Central memory CD8-positive, alpha-beta T cell (primary cell): ENCODE measurements around the gene SEC11A.
"Not testable (repeated sequence)": the region's sequence is repeated elsewhere in the genome, so short reads cannot be mapped to it uniquely, and the experiment has no call there.

Experiments
- ATAC-seq: fragments of 150-1000 bp; cut with Tn5 transposase; replicated peaks from 2 replicates; pipeline ENCODE4 v1.10.0; 2022; ENCODE audit warnings: mild to moderate bottlenecking, moderate FRiP score, moderate number of reproducible peaks; ENCODE audit not compliant: poor library complexity, severe bottlenecking; ENCODE audit errors: extremely low read depth
- DNase-seq, 2 donors: peaks; one replicate each; pipeline ENCODE4 v3.0.0; 2021; ENCODE audit warnings: low spot score in 2 of 2
- H3K27ac Mint-ChIP-seq: one replicate; pipeline ENCODE4 v1.8.0; 2022; ENCODE audit warnings: low read depth, mild to moderate bottlenecking, moderate library complexity, mixed read lengths
- H3K27me3 Mint-ChIP-seq: one replicate; pipeline ENCODE4 v1.8.0; 2022; ENCODE audit warnings: mixed read lengths
- H3K36me3 Mint-ChIP-seq: one replicate; pipeline ENCODE4 v1.8.0; 2022; ENCODE audit warnings: mild to moderate bottlenecking, moderate library complexity, mixed read lengths; ENCODE audit not compliant: insufficient read depth
- H3K4me1 Mint-ChIP-seq: one replicate; pipeline ENCODE4 v1.8.0; 2022; ENCODE audit warnings: mixed read lengths
- H3K4me3 Mint-ChIP-seq: one replicate; pipeline ENCODE4 v1.8.0; 2022; ENCODE audit warnings: mild to moderate bottlenecking, moderate library complexity, mixed read lengths
- H3K9me3 Mint-ChIP-seq: one replicate; pipeline ENCODE4 v1.8.0; 2022; ENCODE audit warnings: mixed read lengths

The SEC11A gene

DNA sequence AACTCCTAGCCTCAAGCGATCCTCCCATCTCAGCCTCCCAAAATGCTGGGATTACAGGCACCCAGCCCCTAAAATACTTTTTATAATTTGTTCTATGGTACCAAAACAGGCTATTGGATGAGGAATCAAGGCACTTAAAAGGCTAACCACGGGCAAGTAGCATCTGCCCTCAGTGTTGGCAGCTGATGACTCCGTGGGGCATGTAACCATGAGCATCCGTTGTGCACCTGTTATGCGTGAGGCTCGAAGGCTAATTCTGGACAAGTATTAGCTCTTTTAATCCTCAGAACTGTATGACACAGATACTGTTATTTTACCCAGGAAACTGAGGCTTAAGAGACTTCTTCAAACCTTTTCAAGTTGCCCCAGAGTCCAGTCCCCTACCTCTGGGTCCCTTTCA is 72.1 kb downstream of the SEC11A start:
- Mint-ChIP-seq H3K4me3 (no peak overlapping the region), H3K27ac (no peak overlapping the region), H3K36me3 (peaks cover 66% of the 10 kb centered on the region), H3K4me1 (peaks cover 15% of the 10 kb centered on the region), H3K27me3 (no peaks in the 10 kb centered on the region), H3K9me3 (no peaks in the 10 kb centered on the region)
- ATAC-seq (no peak), DNase-seq (no peak)

DNA sequence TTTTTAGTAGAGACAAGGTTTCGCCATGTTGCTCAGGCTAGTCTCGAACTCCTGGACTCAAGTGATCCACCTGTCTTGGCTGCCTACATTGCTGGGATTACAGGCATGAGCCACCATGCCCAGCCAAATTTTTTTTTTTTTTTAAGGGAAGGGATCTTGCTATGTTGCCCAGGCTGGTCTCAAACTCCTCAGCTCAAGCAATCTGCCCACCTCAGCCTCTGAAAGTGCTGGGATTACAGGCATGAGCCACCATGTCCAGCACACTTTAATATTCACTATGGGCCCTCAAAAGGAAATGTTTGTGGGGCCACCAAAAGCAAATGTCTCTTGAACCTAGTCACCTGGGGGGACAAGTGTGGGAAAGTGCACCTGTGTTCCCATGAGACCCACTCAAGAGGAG is 73.3 kb downstream of the SEC11A start:
- not testable (repeated sequence) for H3K4me1 Mint-ChIP-seq, H3K4me3 Mint-ChIP-seq, H3K27ac Mint-ChIP-seq, ATAC-seq, H3K9me3 Mint-ChIP-seq, H3K27me3 Mint-ChIP-seq, DNase-seq
- H3K36me3 Mint-ChIP-seq: peaks cover 66% of the 10 kb centered on the region

DNA sequence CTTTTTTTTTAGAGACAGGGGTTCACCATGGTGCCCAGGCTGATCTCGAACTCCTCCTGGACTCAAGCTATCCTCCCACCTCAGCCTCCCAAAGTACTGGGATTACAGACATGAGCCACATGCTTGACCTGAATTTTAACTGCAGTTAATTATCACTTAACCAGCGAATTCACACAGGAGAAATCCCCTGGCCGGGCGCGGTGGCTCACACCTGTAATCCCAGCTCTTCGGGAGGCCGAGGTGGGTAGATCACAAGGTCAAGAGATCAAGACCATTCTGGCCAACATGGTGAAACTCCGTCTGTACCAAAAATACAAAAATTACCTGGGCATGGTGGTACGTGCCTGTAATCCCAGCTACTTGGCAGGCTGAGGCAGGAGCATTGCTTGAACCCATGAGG is 74.1 kb downstream of the SEC11A start:
- H3K27me3 Mint-ChIP-seq, H3K4me3 Mint-ChIP-seq, DNase-seq, H3K27ac Mint-ChIP-seq, H3K9me3 Mint-ChIP-seq, ATAC-seq, H3K4me1 Mint-ChIP-seq: not testable (repeated sequence)
- peaks cover 64% of the 10 kb centered on the region for H3K36me3 Mint-ChIP-seq

DNA sequence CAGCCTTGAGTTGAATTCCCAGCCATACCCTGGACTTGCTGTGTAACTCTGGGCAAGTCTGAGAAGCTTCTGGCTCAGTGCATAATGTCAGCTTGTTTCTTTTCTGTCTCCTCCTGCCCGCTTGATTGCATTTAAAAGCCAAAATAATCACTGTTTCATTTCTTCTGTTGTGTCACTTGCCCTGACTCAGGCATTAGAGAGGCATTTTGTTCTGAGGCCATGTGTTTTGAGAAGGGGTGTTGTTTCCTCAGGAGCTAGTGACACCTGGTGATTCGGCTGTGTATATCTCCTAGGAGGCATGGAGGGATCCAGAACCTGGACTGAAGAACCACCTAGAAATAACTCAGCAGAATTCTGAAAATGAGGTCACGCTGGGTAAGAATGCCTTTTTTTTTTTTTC is 77.8 kb downstream of the SEC11A start:
- H3K4me1 Mint-ChIP-seq: peaks cover 24% of the 10 kb centered on the region
- H3K4me3 Mint-ChIP-seq: no peak overlapping the region
- H3K27me3 Mint-ChIP-seq: no peaks in the 10 kb centered on the region
- no peaks in the 10 kb centered on the region for H3K9me3 Mint-ChIP-seq
- DNase-seq (no peak), ATAC-seq (no peak)
- H3K36me3 Mint-ChIP-seq: peaks cover 59% of the 10 kb centered on the region
- peak overlapping the region; percentile 10 for H3K27ac Mint-ChIP-seq

DNA sequence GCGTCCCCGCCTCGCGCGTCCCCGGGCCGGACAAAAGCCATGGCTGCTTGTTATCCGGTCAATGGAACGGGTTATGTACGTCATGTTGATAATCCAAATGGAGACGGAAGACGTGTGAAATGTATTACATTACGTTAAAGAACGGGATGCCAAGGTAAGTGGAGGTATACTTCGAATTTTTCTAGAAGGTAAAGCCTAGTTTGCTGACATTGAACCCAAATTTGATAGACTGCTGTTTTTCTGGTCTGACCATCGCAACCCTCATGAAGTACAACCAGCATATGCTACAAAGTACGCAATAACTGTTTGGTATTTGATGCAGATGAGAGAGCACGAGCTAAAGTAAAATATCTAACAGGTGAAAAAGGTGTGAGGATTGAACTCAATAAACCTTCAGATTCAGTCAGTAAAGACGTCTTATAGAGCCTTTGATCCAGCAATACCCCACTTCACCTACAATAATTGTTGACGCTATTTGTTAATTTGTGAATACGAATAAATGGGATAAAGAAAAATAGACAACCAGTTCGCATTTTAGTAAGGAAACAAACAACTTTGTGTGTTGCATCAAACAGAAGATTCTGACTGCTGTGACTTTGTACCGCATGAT is 81.6 kb downstream of the SEC11A start:
- ATAC-seq: no peak
- peaks cover 41% of the 10 kb centered on the region for H3K36me3 Mint-ChIP-seq

DNA sequence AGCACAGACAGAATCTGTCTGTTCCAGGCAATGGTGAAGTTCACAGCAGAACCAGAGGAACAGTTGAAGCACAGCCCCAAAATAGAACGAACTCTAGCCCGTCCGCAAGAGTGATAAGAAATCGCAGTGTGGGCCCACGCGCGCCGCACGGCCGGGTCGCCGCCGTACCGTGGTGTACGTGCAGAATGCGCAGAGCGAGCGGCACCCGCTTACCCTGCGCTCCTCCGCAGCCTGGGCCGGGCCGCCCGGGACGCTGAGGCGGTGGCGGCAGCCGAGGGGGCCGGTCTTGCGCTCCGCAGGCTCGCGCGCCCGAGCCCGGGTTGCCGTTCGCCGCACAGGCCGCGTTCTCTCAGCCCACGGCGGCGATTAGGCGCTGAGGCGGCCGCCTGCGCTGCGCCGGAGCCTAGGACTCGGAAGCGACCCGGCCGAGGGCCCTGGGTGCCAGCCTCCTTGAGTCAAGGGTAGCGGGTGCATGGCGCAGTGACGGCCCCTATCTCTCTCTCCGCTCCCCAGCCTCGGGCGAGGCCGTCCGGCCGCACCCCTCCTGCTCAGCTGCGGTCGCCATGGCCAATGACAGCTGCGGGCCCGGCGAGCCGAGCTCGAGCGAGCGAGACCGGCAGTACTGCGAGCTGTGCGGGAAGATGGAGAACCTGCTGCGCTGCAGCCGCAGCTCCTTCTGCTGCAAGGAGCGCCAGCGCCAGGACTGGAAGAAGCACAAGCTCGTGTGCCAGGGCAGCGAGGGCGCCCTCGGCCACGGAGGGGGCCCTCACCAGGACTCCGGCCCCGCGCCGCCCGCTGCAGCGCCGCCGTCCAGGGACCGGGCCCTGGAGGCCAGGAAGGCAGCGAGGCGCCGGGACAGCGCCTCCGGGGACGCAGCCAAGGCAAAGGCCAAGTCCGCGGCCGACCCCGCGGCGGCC is 82.4 kb downstream of the SEC11A start:
- H3K27ac Mint-ChIP-seq: peak overlapping the region; percentile 73
- ATAC-seq: peak; percentile 50
- peak; percentile 46 to 48 for DNase-seq
- no peaks in the 10 kb centered on the region for H3K27me3 Mint-ChIP-seq
- H3K4me1 Mint-ChIP-seq: peaks cover 40% of the 10 kb centered on the region
- peaks cover 36% of the 10 kb centered on the region for H3K36me3 Mint-ChIP-seq
- no peaks in the 10 kb centered on the region for H3K9me3 Mint-ChIP-seq
- H3K4me3 Mint-ChIP-seq: peak overlapping the region; percentile 86

More for the DNA sequence above, 81.6 kb downstream of the SEC11A start:
- no peaks in the 10 kb centered on the region for H3K9me3 Mint-ChIP-seq
- peaks cover 40% of the 10 kb centered on the region for H3K4me1 Mint-ChIP-seq
- peak overlapping the region; percentile 86 for H3K4me3 Mint-ChIP-seq
- H3K27me3 Mint-ChIP-seq: no peaks in the 10 kb centered on the region
- no peak for DNase-seq
- peak overlapping the region; percentile 73 for H3K27ac Mint-ChIP-seq

DNA sequence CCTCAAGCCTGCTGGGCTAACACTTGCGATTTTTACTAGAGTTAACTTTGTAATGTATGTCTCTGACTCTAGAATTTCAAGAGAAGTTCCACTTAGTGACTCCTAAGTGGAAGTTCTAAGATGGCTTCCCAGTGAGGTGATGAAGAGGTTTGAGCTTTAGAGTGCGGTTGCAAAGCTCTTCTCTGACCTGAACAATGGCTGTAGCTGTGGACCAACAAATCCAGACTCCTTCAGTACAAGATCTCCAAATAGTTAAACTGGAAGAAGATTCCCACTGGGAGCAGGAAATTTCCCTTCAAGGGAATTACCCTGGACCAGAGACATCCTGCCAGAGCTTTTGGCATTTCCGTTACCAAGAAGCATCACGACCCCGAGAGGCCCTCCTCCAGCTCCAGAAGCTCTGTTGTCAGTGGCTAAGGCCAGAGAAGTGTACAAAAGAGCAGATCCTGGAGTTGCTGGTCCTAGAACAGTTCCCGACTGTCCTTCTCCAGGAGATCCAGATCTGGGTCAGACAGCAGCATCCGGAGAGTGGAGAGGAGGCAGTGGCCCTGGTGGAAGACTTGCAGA is 84.2 kb downstream of the SEC11A start:
- DNase-seq (no peak), ATAC-seq (no peak)
- Mint-ChIP-seq H3K4me1 (peaks cover 40% of the 10 kb centered on the region), H3K27me3 (no peaks in the 10 kb centered on the region), H3K9me3 (no peaks in the 10 kb centered on the region), H3K36me3 (peaks cover 24% of the 10 kb centered on the region), H3K4me3 (peak overlapping the region; percentile 86), H3K27ac (peak overlapping the region; percentile 93)

DNA sequence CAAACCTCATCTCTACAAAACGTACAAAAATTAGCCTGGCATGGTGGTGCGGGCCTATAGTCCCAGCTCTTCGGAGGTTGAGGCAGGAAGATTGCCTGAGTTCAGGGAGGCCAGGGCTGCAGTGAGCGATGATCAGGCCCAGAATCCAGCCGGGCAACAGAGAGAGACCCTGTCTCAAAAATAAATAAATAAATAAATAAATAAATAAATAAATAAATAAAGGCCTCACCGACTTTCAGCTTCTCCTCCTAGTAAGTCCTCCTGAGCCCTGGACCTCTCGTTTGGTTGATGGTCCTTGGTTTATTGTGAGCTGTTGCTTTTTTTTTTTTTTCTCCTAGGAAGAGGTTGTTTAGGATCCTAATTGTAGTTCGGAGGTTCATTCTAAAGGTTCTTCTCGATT is 86.9 kb downstream of the SEC11A start:
- Mint-ChIP-seq H3K36me3 (peaks cover 17% of the 10 kb centered on the region), H3K4me3 (no peak overlapping the region)

DNA sequence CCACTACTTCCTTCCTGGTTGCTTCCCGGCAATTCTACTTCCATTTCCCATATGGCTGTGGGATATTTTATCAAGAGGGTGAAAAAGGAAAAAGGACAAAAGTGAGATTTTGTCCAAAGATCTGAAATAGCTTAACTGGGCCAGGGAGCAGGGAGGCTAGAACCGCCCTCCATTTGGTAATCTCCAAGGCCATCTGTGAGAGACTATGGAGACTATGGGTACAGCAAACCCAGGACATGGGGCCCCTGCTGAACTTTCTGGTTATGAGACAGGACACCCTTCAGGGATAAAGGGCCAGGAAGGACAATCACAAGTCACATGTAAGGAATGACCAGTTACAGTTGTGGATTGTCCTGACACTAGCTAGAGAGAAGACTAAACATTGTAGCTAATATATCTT is 90.8 kb downstream of the SEC11A start:
- H3K9me3 Mint-ChIP-seq: peaks cover 12% of the 10 kb centered on the region
- peaks cover 10% of the 10 kb centered on the region for H3K4me1 Mint-ChIP-seq
- no peak overlapping the region for H3K4me3 Mint-ChIP-seq
- DNase-seq: no peak
- no peaks in the 10 kb centered on the region for H3K27me3 Mint-ChIP-seq
- ATAC-seq: no peak
- H3K27ac Mint-ChIP-seq: no peak overlapping the region
- peaks cover 8% of the 10 kb centered on the region for H3K36me3 Mint-ChIP-seq

More for the DNA sequence above, 86.9 kb downstream of the SEC11A start:
- H3K4me1 Mint-ChIP-seq: peaks cover 32% of the 10 kb centered on the region
- H3K27ac Mint-ChIP-seq: no peak overlapping the region
- no peaks in the 10 kb centered on the region for H3K27me3 Mint-ChIP-seq
- no peak for ATAC-seq
- H3K9me3 Mint-ChIP-seq: no peaks in the 10 kb centered on the region
- DNase-seq: no peak

DNA sequence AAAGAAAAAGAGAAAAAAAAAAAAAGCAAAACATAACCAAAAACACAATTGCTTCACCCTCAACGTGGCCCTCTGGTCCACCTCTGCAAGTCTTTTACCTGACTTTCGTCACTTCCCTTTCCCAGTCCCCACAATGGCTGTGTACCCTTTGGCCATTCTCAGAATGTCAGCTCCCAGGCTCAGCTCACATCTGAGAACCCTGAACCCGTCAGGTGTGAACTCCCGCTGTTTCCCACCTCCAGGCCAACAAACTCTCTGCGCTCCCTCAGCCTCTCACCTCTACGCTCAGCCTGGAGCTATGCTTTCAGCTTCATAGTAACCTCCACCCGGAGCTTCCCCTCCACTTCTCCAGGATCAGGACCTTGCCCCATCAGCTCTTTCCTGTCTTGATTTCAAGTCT is 91.6 kb downstream of the SEC11A start:
- ATAC-seq (no peak), DNase-seq (no peak)
- no peaks in the 10 kb centered on the region for H3K27me3 Mint-ChIP-seq
- no peak overlapping the region for H3K27ac Mint-ChIP-seq
- peaks cover 8% of the 10 kb centered on the region for H3K36me3 Mint-ChIP-seq
- no peak overlapping the region for H3K4me3 Mint-ChIP-seq
- peaks cover 15% of the 10 kb centered on the region for H3K9me3 Mint-ChIP-seq
- H3K4me1 Mint-ChIP-seq: peaks cover 10% of the 10 kb centered on the region

DNA sequence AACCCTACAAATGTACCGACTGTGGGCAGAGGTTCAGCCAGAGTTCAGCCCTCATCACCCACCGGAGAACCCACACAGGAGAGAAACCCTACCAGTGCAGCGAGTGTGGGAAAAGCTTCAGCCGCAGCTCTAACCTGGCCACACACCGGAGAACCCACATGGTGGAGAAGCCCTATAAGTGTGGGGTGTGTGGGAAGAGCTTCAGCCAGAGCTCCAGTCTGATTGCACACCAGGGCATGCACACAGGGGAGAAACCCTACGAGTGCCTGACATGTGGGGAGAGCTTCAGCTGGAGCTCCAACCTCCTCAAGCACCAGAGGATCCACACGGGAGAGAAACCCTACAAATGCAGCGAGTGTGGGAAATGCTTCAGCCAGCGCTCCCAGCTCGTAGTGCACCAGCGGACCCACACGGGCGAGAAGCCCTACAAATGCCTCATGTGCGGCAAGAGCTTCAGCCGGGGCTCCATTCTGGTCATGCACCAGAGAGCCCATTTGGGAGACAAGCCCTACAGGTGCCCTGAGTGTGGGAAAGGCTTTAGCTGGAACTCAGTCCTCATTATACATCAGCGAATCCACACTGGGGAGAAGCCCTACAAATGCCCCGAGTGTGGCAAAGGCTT is 94.5 kb downstream of the SEC11A start:
- DNase-seq (no peak), ATAC-seq (no peak)
- peaks cover 10% of the 10 kb centered on the region for H3K4me1 Mint-ChIP-seq
- peaks cover 15% of the 10 kb centered on the region for H3K9me3 Mint-ChIP-seq
- no peak overlapping the region for H3K27ac Mint-ChIP-seq
- H3K27me3 Mint-ChIP-seq: no peaks in the 10 kb centered on the region
- H3K36me3 Mint-ChIP-seq: peaks cover 5% of the 10 kb centered on the region
- no peak overlapping the region for H3K4me3 Mint-ChIP-seq

DNA sequence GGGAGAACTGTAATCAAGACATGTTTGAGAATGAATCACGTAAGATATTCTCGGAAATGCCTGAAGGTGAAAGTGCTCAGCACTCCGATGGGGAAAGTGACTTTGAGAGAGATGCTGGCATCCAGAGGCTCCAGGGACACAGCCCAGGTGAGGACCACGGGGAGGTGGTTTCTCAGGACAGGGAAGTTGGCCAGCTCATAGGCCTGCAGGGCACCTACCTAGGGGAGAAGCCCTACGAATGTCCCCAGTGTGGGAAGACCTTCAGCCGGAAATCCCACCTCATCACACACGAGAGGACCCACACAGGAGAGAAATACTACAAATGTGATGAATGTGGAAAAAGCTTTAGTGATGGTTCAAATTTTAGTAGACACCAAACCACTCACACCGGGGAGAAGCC is 95.3 kb downstream of the SEC11A start:
- H3K36me3 Mint-ChIP-seq: peaks cover 5% of the 10 kb centered on the region

More for the DNA sequence above, 95.3 kb downstream of the SEC11A start:
- Mint-ChIP-seq H3K4me1 (peaks cover 13% of the 10 kb centered on the region), H3K4me3 (no peak overlapping the region), H3K27ac (no peak overlapping the region), H3K27me3 (no peaks in the 10 kb centered on the region), H3K9me3 (peaks cover 15% of the 10 kb centered on the region)
- DNase-seq (no peak), ATAC-seq (no peak)
